Ovary (tissue), 3 donors: ENCODE measurements around the gene SCUBE3.

Experiments
- EP300 ChIP-seq: sonication (generic); formaldehyde crosslinking; IDR thresholded peaks from one replicate; pipeline ENCODE4 v1.6.1; 2017; ENCODE audit warnings: antibody characterized with exemption
- TF ChIP-seq, protein P1 (sequence below), 3 donors: fragments of 450-650 bp in 2 of 3; fragments of 200-600 bp in 1 of 3; IDR thresholded peaks; one replicate each; pipeline versions ENCODE4 v1.5.1 to v1.8.0; 2016 to 2022; ENCODE audit warnings: antibody characterized with exemption in 3 of 3, mild to moderate bottlenecking in 1 of 3
- donor health status: DM: no; HTN: no; CAD: no.

DNA sequence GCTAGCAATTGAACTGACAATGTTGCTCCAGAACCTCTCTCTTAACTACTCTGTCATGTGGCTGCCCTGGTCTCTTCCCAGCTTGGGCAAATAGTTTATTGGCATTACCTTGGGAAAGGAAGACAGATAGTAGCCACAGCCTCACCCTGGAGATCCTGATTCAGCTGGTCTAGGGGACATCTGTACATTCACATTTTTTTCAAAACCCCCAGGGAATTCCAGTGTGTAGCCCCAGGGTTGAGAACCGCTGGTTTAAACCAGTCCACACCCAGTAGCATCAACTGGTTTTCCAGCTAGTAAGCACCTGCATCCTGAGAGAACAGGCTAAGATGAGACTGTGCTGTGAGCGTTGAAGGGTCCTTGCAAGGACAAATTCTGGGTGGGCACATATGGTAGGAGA is 9.6 kb downstream of the SCUBE3 start:
- TF ChIP-seq, protein P1, sequence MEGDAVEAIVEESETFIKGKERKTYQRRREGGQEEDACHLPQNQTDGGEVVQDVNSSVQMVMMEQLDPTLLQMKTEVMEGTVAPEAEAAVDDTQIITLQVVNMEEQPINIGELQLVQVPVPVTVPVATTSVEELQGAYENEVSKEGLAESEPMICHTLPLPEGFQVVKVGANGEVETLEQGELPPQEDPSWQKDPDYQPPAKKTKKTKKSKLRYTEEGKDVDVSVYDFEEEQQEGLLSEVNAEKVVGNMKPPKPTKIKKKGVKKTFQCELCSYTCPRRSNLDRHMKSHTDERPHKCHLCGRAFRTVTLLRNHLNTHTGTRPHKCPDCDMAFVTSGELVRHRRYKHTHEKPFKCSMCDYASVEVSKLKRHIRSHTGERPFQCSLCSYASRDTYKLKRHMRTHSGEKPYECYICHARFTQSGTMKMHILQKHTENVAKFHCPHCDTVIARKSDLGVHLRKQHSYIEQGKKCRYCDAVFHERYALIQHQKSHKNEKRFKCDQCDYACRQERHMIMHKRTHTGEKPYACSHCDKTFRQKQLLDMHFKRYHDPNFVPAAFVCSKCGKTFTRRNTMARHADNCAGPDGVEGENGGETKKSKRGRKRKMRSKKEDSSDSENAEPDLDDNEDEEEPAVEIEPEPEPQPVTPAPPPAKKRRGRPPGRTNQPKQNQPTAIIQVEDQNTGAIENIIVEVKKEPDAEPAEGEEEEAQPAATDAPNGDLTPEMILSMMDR (IDR thresholded peaks at IDR 0.05): no peak
- no peak for TF ChIP-seq EP300
